ENCODE results near the gene GAS2L1. TPM values are rescaled to one million over a fixed set of nuclear protein-coding genes. Genes with fewer than 3 reads are reported as not detected.

Gene GAS2L1
- total and polyA plus RNA-seq, 2 donors from 2014 or later: 24.2 to 27.2 TPM

DNA sequence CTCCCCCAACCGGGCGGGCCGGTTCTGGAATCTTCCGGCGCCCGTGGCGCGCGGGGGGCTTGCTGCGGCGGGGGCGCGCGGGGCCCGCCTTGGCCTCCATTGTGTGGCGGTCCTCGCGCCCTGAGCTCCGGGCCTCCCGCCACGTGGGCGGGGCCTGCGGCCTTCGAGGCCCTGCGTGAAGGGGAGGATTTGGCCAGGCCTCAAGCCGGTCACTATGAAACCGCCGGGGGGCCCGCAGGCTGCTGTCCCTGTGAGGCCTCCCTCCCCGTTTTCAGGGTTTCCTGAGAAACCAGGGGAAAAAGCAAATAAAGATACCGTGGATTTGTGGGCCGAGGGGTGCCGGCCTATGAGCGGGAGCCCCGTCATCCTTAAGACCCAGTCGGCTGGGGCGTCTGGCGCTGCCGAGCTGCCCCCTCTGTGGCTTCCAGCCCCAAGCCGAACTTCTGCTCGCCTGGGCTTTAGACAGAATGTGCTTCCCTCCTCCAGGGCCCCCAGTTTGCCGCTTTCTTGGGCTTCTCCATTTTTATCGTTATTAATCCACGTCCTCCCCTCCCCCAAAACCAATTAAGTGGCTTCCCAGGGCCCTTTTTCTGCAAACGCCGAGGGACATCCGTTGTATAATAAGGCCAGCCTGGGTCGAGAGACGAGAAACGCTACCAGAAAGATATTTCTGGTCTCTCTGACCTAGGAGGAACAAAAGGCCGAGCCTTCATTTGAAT is 37.8 kb upstream of the GAS2L1 start:
- FAIRE-seq (no peak), DNase-seq (peak in 3 of 5 donors; percentile 50 to 88 (median 80))
- Histone ChIP-seq H3K4me1 (ENCODE audit: control insufficient read depth in 2 of 3, insufficient read depth in 2 of 3, low read depth in 1 of 3, low read length in 3 of 3) (peaks cover 0 to 29% (median 16%) of the 10 kb centered on the region in 3 donors), H3K27me3 (ENCODE audit: control insufficient read depth, insufficient read depth, low read length) (no peaks in the 10 kb centered on the region), H3K9ac (ENCODE audit: low read length in 3 of 3) (peak overlapping the region; percentile 88 to 96 (median 93)), H3K9me3 (ENCODE audit: control insufficient read depth in 2 of 3, insufficient read depth in 1 of 3, low read length in 3 of 3) (no peaks in the 10 kb centered on the region), H3K36me3 (ENCODE audit: control insufficient read depth in 2 of 3, insufficient read depth in 3 of 3, low read length in 3 of 3) (peaks cover 0 to 22% (median 13%) of the 10 kb centered on the region in 3 donors), H3K27ac (ENCODE audit: low read depth in 2 of 2, low read length in 2 of 2) (peak overlapping the region; percentile 99 to 100), H3K4me3 (ENCODE audit: low read length in 3 of 3) (peak overlapping the region; percentile 81 to 92 (median 92))
- intact Hi-C loops (cut with DNase I): no loop called here
- TF ChIP-seq, protein P1, sequence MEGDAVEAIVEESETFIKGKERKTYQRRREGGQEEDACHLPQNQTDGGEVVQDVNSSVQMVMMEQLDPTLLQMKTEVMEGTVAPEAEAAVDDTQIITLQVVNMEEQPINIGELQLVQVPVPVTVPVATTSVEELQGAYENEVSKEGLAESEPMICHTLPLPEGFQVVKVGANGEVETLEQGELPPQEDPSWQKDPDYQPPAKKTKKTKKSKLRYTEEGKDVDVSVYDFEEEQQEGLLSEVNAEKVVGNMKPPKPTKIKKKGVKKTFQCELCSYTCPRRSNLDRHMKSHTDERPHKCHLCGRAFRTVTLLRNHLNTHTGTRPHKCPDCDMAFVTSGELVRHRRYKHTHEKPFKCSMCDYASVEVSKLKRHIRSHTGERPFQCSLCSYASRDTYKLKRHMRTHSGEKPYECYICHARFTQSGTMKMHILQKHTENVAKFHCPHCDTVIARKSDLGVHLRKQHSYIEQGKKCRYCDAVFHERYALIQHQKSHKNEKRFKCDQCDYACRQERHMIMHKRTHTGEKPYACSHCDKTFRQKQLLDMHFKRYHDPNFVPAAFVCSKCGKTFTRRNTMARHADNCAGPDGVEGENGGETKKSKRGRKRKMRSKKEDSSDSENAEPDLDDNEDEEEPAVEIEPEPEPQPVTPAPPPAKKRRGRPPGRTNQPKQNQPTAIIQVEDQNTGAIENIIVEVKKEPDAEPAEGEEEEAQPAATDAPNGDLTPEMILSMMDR (IDR thresholded peaks at IDR 0.05; ENCODE audit: borderline replicate concordance, extremely low read depth, insufficient read depth): no peak

DNA sequence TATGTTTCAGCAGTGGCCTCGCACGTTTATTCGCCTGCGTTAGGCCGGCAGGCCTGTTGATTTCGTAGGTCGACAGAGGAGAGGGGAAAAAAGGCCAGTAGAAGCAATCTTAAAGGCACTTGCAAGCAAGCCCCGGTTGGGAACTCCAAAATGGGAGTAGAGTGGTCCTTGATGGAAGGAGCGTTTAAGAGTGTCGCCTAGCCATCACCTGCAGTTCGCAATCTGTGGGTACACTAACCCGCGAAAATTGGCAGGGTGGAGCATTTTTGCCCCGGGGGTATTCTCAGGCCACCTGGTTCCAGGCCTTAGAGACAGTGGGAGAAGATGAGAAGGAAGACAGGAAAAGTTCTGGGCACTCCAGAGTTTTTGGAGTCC is 37.2 kb upstream of the GAS2L1 start:
- H3K9ac ChIP-seq (ENCODE audit: low read length in 3 of 3): peak overlapping the region; percentile 65 to 96 (median 93)
- H3K9me3 ChIP-seq (ENCODE audit: control insufficient read depth in 2 of 3, insufficient read depth in 1 of 3, low read length in 3 of 3): no peaks in the 10 kb centered on the region
- H3K4me3 ChIP-seq (ENCODE audit: low read length in 3 of 3): peak overlapping the region; percentile 81 to 92 (median 92)
- H3K36me3 ChIP-seq (ENCODE audit: control insufficient read depth in 2 of 3, insufficient read depth in 3 of 3, low read length in 3 of 3): peaks cover 0 to 26% (median 18%) of the 10 kb centered on the region in 3 donors
- DNase-seq (peak in 1 of 5 donors; percentile 34), FAIRE-seq (no peak)
- intact Hi-C loops (cut with DNase I): no loop called here
- no peaks in the 10 kb centered on the region for H3K27me3 ChIP-seq (ENCODE audit: control insufficient read depth, insufficient read depth, low read length)
- TF ChIP-seq, protein P1 (IDR thresholded peaks at IDR 0.05; ENCODE audit: borderline replicate concordance, extremely low read depth, insufficient read depth): no peak
- H3K27ac ChIP-seq (ENCODE audit: low read depth in 2 of 2, low read length in 2 of 2): peak overlapping the region; percentile 99 to 100
- H3K4me1 ChIP-seq (ENCODE audit: control insufficient read depth in 2 of 3, insufficient read depth in 2 of 3, low read depth in 1 of 3, low read length in 3 of 3): peaks cover 0 to 32% (median 16%) of the 10 kb centered on the region in 3 donors

DNA sequence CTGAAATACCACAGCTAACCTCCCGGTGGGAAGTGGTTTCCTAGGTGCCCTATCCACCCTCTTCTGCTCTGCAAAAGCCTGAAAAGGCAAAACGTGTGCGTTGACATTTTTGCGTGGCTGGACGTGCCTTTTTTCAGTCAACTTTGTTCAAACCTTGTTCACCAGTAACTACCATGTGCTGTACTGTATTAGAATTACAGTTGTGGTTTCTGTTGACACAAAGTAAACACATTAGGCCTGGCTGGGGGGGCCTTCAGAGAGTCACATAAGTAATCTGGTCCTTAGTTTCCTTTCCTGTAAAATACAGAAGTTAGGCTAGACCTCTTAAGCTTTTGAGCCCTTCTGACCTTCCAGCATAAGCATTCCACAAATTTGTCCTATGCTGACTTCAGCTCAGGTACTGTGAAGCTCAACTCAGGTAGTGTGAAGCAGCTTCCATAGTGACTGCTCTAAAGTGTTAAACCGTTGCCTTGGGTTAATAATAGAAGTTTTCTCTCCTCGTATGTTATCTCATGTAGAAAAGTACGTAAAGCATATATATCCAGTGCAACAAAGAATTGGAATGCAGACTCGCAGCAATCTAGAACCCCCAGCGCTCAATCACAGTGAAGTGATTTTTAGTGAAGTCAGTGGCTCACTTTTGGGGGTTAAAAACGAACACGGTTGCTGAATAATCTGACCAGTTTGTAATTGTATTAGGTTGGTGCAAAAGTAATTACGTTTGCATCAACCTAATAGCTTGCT is 36.5 kb upstream of the GAS2L1 start:
- no peak for DNase-seq
- Histone ChIP-seq H3K27me3 (ENCODE audit: control insufficient read depth, insufficient read depth, low read length) (no peaks in the 10 kb centered on the region), H3K4me1 (ENCODE audit: control insufficient read depth in 2 of 3, insufficient read depth in 2 of 3, low read depth in 1 of 3, low read length in 3 of 3) (peaks cover 0 to 32% (median 19%) of the 10 kb centered on the region in 3 donors), H3K36me3 (ENCODE audit: control insufficient read depth in 2 of 3, insufficient read depth in 3 of 3, low read length in 3 of 3) (peaks cover 0 to 27% (median 16%) of the 10 kb centered on the region in 3 donors), H3K4me3 (ENCODE audit: low read length in 3 of 3) (peak overlapping the region; percentile 81 to 92 (median 92)), H3K27ac (ENCODE audit: low read depth in 2 of 2, low read length in 2 of 2) (peak overlapping the region in 1 of 2 donors; percentile 100), H3K9me3 (ENCODE audit: control insufficient read depth in 2 of 3, insufficient read depth in 1 of 3, low read length in 3 of 3) (no peaks in the 10 kb centered on the region), H3K9ac (ENCODE audit: low read length in 3 of 3) (peak overlapping the region; percentile 65 to 96 (median 93))
- FAIRE-seq: no peak
- TF ChIP-seq, protein P1 (IDR thresholded peaks at IDR 0.05; ENCODE audit: borderline replicate concordance, extremely low read depth, insufficient read depth): no peak
- intact Hi-C loops (cut with DNase I): no loop called here

Data from kidney (tissue), 14 donors.